IPS-NIHi11 (cell line): ENCODE measurements around the gene MT1G.
"Not testable (repeated sequence)": the region's sequence is repeated elsewhere in the genome, so short reads cannot be mapped to it uniquely, and the experiment has no call there.

Source experiments
- DNase-seq: peaks from one replicate; pipeline ENCODE4 v3.0.0; 2012; ENCODE audit warnings: mixed read lengths, low spot score

The MT1G gene

DNA sequence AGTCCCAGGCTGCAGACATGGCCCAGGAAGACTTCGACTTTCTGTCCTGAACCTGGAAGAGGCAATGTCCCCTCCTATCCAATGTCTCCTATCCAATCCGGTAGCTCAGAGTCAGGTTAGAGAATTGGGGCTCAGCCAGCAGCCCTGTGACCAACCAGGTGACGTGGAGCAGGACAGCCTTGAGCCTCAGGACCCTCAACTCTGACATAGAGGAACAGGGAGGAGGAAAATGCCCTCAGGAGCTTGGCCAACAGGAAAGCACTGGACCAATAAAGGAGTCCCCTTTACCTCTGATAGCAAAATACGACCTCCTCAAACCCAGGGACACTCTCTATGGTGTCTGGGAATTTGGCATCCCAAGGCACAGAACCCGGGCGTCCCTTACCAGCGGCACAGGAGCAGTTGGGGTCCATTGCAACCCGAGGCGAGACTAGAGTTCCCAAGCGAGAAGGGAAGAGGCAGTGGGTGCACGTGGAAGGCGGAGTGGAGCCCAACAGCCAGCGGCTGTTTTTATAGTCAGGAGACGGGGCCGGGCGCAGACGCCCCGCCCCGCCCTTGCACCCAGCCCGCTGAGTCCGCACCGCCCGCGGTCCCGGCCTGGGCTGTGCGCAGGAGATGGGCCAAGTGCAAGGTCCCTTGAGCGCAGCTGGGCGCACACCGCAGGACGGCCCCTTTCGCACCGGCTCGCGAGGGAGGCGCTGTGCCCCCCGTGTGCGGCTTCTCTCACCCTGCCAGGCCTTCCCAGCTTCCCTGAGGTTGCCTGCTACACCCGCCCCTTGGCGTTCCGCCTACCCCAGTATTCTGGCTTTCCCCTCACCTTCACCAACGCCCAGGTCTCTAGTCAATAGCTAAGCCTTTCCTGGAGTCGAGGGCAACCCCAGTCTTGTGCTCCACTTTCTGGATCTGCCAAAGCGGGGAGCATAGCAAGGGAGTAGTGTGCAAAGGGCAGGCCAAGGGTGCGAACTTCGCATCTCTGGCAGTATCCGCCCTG, at the start of gene MT1G:
TSS of gene MT1G (minus strand) at position 485 of the 991 bp plus-strand sequence. CDS start at position 413, 72 bp downstream.
- DNase-seq, result no peak

DNA sequence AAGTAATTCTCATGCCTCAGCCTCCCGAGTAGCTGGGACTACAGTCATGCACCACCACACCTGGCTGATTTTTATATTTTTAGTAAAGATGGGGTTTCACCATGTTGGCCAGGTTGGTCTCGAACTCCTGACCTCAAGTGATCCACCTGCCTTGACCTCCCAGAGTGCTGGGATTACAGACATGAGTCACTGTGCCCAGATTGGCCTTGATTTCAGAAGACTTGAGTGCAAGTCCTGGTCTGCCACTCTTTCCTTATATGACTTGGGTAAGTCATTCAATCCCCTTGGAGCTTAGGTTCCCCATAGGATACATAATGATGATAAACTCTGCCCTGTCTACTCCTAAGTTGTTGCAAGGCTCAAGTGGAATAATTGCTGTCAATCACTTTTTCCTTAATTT, 49.7 kb upstream of the MT1G start:
- DNase-seq, result not testable (repeated sequence)

DNA sequence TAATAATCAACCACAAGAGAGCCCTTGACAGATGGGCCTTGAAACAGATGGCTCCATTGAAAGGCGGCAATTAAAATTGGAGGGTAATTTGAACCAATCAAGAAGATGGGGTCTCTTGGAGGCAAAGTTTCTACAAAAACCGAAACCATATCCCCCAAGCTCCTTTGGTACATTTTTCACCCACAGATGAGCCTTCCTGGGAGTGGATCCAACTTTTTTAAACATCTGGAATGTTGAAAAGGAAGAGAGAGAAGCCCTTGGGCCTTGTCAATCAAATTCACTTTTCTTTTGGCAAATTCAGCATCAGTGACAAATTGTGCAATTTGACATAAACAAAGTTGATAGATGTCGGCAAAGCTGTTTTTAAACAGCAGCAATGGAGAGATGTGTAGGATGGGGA, 48.9 kb upstream of the MT1G start:
- no peak for DNase-seq

DNA sequence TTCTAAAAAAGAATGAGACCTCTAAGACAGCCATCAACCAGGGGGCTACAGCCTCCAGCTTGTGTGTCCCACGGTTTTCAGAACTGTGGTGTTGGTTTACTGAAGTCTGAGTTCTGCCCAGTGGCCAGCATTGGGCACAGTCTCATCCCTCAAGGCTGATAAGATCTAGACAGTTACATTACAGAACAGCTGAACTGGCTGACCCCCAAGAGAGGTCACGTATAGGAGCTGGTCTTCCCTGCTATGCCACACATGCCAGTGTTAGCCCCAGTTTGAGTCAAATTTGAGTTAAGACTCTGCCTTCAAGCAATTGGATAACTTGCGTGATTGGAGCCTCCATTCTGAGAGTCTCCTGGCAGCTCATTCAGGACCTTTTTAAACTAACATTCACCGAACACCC, 47.3 kb upstream of the MT1G start:
- DNase-seq, result no peak

DNA sequence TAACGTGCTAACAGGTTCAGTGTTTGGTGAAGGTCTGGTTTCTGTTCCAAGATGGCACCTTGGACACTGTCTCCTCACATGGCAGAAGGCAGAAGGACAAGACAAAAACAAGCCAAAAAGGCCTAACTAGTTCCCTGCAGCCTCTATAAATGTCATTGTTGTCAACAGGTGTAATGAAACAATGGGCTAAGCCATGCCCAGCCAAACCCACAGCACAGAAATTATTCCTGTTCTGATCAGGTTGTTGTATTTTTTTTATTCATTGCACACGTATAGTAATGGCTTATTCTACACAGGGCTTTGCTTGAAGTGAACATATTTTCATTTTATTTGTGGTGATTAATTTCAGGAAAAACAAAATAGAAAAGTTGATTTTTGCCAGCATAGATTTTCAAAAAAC, 45.9 kb upstream of the MT1G start:
- DNase-seq, result no peak

DNA sequence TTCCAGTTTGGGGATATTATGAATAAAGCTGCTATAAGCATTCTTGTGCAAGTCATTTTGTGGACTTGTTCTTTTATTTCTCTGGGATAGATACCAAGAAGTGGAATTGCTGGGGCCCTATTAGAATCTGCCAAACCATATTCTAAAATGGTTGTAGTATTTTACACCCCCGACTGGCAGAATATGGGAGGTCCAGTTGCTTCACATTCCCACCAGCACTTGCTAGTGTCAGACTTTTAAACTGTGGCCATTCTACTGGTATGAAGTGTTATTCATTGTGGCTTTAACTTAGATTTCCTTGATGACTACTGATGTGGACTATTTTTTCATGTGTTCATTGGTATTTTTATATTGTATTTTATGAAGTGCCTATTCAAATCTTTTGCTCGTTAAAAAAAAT, 44.0 kb upstream of the MT1G start:
- DNase-seq, result no peak

DNA sequence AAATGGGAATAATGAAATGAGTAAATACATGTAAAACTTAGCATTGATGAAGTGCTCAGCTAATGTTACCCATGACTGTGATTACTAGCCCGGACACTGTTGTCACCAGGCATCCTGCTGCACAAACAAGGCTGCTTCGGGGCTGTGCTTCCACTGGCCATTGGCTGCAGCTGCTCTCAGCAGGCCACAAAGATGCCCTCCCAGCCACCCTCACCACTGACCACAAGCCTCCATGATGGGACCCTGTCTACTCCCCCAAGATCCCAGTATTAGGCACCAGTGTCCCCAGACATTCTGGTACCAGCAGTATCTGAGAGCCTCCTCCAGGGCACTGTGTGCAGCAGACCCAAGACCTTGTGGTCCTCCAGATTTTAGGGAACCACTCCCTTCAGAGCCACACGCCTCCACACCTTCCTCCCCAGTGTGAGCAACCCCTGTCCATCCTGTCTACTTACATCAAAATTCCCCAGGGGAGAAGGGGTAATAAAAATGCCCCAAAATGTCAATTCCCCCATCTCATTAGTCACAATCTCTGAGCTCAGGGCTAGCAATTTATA, 42.4 kb upstream of the MT1G start:
- no peak for DNase-seq

DNA sequence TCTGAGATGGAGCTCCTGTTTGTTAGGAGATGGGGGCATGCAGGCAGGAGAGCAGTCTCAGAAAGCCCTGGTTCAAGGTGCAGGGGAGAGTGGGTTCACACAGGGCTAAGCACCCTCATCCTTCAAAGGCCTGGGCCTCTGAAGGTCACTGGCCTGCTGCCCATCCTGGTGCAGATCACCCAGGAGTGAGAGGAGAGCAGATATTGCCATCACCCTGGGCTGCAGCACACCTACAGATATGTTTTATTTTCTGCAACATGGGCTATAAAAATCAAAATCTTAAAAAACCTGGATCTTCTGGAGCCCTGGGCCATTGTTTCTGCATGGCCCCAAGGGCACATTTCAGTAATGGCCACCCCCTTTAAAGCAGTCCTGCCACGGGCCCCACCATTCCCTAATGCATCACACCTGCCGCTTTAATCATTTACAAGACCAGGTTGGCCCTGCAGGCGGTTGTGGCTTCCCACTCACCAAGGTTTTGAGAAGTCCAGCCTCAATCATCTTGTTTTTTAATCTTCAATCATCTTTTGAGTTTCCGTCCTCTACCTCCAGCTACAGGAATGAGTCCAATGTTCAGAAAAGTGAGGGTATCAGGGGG, 41.7 kb upstream of the MT1G start:
- no peak for DNase-seq

DNA sequence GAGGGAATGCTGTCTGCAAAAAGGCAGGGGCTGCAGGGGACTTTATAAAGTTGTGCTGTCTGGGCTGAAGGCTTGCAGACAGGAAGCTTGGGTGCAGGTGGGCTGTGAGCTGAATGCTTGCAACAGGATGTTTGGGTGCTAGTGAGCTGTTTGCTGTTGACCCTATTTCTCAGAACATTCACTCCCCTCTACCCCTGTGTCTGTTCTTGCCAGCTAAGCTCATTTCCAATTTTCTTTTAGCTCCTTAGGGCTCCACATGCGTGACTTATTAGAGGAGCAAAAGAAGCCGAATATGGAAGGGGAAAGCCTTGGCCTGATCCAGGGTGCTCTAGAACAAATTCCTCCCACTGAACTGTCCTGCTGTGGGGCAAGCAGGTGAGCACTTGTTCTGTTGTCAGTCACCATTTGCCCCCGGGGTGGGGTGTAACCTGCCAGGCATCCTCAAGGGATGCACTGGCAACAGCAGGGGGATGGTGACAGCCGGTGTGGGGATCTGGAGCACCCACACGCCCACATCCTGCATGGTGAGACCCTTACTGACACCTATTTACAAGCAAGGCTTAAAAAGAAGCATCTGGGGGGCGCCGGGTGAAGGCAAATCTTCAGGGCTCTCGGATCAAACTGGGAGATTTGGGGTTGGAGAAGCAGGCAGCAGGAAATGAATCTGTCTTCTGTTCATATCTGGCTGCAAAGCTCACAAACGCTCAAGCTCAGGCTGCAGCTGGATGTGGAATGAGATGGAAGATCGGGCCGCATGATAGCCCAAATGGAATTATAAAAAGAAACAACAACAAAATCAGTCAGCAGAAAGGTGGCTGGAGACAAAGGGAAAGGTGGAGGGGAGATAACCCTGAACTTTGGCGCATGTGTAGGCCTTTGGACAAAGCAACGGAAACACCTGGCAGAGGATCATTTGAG, 40.9 kb upstream of the MT1G start:
- no peak for DNase-seq

DNA sequence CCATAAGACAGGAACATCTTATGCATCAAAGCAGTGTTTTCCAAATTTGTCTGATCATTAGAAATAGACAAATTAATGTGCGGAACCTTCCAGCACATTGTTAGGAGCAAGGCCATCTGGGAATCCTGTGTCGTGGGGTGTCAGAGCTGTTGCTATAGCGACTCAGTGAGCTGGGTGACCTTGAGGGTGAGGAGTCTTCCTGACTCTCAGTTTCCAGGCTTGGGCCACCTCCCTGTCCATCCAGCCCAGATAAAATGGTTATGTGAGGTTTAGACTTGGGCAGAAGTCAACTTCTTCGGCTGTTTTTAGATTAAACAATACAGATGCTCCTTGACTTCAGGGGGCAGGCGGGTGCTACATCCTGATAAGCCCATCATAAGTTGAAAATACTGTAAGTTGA, 35.0 kb upstream of the MT1G start:
- no peak for DNase-seq

DNA sequence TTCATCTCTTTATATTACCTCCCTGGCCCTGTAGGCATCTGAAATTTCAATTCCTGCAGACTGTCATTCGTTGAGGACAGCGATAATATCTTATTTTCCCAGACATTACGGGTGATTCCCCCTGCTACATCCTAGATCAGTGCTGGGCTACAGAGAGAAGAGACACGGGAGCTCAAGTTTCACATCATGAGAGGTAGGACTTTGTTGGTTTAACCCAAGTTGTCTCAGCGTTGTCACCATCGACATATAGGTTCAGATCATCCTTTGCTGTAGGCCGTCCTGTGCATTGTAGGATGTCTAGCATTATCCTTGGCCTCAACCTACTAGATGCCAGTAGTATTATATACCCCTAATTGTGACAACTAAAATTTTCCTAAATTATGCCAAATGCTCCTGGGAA, 33.7 kb upstream of the MT1G start:
- no peak for DNase-seq

DNA sequence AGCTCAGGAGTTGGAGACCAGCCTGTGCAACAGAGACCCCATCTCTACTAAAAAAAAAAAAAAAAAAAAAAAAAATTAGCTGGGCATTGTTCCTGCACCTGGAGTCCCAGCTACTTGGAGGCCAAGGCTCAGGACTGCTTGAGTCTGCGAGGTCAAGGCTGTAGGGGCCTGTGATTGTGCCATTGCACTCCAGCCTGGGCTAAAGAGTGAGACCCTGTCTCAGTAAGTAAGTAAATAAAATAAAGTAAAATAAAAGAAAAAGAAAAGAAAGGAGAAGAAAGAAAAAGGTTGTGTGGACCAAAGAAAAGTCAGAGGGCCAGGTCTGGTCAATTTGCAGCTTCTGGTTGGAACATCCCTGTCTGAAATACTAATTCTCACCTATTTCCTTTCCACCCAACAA, 32.8 kb upstream of the MT1G start:
- no peak for DNase-seq

DNA sequence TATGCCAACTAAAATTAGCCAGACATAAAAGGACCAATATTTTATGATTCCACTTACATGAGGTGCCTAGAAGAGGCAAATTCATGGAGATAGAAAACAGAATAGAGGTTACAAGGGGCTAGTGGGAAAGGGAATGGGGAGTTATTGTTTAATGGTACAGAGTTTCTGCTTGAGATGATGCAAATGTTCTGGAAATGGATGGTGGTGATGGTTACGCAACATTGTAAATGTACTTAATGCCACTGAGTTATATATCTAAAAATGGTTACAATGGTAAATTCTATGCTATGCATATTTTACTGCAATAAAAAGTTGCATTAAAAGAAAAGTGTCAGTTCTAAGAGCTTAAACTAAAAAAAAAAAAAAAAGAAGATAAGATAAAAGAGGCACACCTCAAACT, 32.3 kb upstream of the MT1G start:
- no peak for DNase-seq

DNA sequence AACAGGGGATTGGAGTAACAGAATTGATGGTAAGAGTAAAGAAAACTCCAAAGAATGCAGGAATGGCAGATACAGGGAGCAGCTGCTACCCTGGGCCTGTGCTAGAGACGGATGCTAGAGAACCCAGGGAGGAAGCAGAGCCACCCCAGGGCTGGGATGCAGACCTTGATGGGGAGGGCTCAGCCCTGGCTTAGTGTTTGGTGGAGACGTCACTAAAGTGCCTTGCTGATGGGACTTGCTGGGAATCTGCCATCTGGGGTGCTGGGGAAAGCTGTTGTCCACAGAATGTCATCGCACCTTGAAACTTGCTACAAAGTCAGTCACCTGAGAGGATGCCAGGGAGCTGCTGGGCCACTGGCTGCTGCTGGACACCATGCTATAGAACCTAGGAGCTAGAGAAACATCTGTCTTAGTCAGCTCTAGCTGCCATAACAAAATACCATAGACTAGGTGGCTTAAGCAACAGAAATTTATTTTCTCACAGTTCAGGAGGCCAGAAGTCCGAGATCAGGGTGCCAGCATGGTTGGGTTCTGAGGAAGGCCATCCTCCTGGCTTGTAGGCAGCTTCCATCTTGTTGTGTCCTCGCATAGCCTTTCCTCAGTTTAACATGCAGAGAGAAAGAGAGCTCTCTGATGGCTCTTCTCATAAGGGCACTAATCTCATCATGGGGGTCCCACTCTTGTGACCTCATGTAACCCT, 29.7 kb upstream of the MT1G start:
- no peak for DNase-seq

DNA sequence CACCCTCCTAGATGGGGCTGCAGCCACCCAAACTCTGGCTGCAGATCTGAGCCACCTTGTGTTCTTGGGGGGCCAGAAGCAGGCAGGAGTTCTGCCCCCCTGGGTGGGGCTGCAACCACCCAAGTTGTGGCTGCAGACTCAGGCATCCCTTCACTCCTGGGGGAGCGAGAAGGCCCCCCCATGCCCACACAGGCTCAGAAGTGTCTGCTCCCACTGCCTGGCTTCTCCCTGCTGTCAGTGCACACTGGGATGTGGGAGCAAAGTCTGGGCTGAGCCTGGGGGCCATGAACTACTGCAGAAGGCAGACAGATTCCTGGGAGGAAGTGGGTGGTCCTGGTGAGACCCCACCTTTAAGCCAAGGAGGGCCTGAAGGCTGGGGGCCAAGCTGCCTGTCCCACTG, 27.4 kb upstream of the MT1G start:
- no peak for DNase-seq

DNA sequence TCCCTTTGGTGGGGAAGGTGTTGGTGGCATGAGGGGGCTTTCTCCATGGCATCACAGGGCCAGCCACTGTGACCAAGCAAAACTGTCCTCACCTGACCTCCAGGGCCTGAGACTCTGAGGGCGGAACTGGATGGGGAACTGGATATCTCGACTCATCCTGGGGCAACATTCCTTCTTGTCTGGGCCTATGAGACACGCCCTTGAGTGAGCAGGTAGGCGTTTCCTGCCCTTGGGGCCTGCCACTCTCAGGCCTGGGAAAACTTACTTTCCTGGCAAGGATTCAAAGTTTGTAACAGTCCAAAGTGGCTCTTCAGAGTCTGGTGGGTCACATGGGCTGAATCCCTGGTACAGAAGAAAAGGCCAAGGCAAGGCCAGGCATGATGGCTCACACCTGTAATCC, 24.0 kb upstream of the MT1G start:
- DNase-seq, result peak; percentile 66

DNA sequence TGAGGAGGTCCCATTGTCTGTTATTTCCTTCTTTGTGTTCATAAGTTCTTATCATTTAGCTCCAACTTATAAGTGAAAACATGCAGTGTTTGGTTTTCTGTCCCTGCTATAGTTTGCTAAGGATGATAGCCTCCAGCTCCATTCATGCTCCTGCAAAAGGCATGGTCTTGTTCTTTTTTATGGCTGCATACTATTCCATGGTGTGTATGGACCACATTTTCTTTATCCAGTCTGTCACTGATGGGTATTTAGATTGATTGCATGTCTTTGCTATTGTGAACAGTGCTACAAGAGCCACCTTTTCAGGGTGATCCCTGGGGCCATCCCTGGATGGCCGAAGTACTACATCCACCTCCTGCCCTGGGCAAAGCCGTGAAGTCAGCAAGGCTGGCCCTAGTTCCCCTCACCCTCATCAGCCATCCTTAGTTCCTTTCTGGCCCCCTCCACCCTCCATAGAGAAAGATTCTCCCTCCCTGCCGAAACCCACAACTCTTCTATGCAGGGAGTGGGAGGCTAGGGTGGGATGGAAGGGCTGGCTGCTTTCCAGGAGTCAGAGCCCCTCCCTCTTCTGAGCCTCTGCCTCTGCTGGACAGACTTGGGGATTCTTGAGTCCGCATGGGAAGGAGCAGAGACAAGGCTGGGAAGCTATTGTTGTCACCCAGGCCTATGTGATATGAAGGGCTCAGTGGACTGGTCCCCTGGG, 22.7 kb upstream of the MT1G start:
- DNase-seq, result no peak

DNA sequence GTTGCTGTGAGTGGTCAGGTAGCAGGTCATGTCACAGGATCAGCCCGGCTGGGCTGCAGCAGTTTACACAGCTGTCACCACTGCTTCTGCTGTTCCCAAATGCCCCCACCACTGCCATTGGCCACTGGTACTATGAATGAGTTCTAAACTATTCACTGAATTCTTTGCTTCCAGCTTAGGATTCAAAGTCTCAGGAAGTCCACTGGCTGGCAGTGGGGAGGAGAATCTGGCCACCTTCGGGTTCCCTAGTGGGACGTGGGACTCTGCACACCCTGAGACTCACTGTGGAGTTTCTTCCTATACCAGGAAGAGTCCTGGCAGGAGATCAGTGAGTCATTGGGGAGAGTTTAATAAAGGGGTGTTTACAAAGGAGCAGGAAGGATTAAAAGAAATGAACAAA, 21.3 kb upstream of the MT1G start:
- DNase-seq, result no peak

DNA sequence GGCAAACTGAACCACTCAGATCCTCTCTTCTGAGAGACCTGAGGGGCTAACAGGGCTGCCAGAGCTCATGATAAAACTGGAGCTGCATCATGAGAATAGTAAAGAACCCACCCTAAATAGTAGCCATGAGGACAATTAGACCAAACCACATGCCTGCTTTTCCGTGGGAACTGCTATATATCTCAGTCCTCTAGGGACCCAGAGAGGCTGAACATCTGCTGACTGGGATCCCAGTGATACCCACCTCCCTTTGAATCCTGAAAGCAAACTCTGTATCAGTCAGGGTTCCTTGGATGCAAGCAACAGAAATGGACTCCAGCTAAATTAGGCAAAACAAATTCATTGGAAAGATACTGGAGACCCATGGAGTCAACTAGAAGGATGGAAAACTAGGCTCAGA, 20.9 kb upstream of the MT1G start:
- no peak for DNase-seq

DNA sequence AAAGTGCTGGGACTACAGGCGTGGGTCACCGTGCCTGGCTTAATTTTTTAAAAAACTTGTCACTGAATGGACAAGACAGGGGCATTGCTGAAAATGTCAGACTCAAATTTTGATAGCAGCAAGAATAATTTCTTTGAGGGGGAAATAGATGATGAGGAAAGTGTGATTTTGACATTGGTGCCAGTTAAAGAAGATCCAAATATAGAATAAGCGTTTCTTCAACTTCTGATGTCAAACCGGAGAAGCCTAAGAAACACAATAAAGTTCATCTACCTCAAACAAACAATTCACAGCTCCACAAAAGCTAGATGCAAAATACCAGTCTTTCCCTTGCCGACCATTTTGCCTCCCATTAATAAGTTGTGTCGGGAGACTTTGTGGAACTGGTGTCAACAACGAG, 18.9 kb upstream of the MT1G start:
- no peak for DNase-seq
